Mucosa of descending colon (tissue), 3 donors: ENCODE measurements around the gene GCNT1. TPM values are rescaled to one million over a fixed set of nuclear protein-coding genes. Genes with fewer than 3 reads are reported as not detected.
A peak's percentile ranks its signal among the peaks of the same experiment; 100 is the strongest.

Source experiments
- ATAC-seq: fragments of 200-7000 bp; cut with Tn5 transposase; one replicate; pipeline ENCODE4 v1.9.1; 2020; ENCODE audit warnings: mild to moderate bottlenecking, moderate library complexity
- DNase-seq, 3 donors: peaks; one replicate each; pipeline ENCODE4 v3.0.0-alpha.2; 2020
- H3K36me3 ChIP-seq: fragments of 200-600 bp; one replicate; pipeline ENCODE4 v1.8.0; 2021; ENCODE audit warnings: low read depth, mild to moderate bottlenecking
- H3K4me1 ChIP-seq: fragments of 200-600 bp; one replicate; pipeline ENCODE4 v1.8.0; 2021; ENCODE audit warnings: low read depth, mild to moderate bottlenecking
- H3K4me3 ChIP-seq: fragments of 200-600 bp; one replicate; pipeline ENCODE4 v1.8.0; 2021; ENCODE audit warnings: mild to moderate bottlenecking
- H3K9me3 ChIP-seq: fragments of 200-600 bp; one replicate; pipeline ENCODE4 v1.8.0; 2021; ENCODE audit warnings: mild to moderate bottlenecking
- CTCF ChIP-seq: fragments of 200-600 bp; IDR thresholded peaks from one replicate; pipeline ENCODE4 v1.8.0; 2022; ENCODE audit warnings: antibody characterized with exemption, mild to moderate bottlenecking
- intact Hi-C, 2 donors: fragments of 100-400 bp; cut with DNase I in 1 of 2; cut with micrococcal nuclease in 1 of 2; formaldehyde crosslinking; loops; one replicate each; pipeline versions ENCODE4 v1.11.0 to v1.11.1; 2022; cut with DNase I, micrococcal nuclease
- total RNA-seq, 3 donors: library from RNA; stranded (reverse); fragmentation: NEBNext Ultra II Directional in 2 of 3; extraction: Animal tissue kit (Norgen Biotek cat#: 25700) in 2 of 3; gene quantifications; one replicate each; pipeline versions ENCODE4 v1.2.1 to v1.2.4, GENCODE V29; 2021 to 2023
- donor health status: DM: no; HTN: no; CAD: no; lungs with moderate emphysema.
- donor health status: DM: no; HTN: no; CAD: no.
- donor health status: DM: no; HTN: yes; CAD: no.

Gene GCNT1
- total RNA-seq, 3 donors from 2014 or later, result 16.4 to 38.1 (median 28.1) TPM

GRCh38 chr9:76537150-76537646 lies 78.2 kb downstream of the GCNT1 start:
- DNase-seq (peak in 2 of 3 donors; percentile 40), ATAC-seq (peak; percentile 40)
- no peak for TF ChIP-seq CTCF

GRCh38 chr9:76539180-76539579 lies 80.2 kb downstream of the GCNT1 start:
- no peaks in the 10 kb centered on the region for H3K36me3 ChIP-seq
- TF ChIP-seq CTCF, result no peak
- H3K9me3 ChIP-seq, result no peaks in the 10 kb centered on the region
- ATAC-seq, result peak; percentile 62
- intact Hi-C loops, result no loop called here
- H3K4me1 ChIP-seq, result no peaks in the 10 kb centered on the region
- DNase-seq, result no peak
- no peak overlapping the region for H3K4me3 ChIP-seq

More at GRCh38 chr9:76537150-76537646, 78.2 kb downstream of the GCNT1 start:
- Histone ChIP-seq H3K4me3 (no peak overlapping the region), H3K4me1 (no peaks in the 10 kb centered on the region), H3K9me3 (no peaks in the 10 kb centered on the region), H3K36me3 (no peaks in the 10 kb centered on the region)
- intact Hi-C loops, result no loop called here

- no peak overlapping the region for H3K4me3 ChIP-seq
- H3K36me3 ChIP-seq, result no peaks in the 10 kb centered on the region
- no peaks in the 10 kb centered on the region for H3K9me3 ChIP-seq
- ATAC-seq (no peak), DNase-seq (no peak)
- H3K4me1 ChIP-seq, result peaks cover 9% of the 10 kb centered on the region
- intact Hi-C loops, result no loop called here
- TF ChIP-seq CTCF, result no peak
Measured at GRCh38 chr9:76542360-76542759, 83.4 kb downstream of the GCNT1 start.

- intact Hi-C loops, result no loop called here
- no peaks in the 10 kb centered on the region for H3K36me3 ChIP-seq
- ATAC-seq (peak; percentile 94), DNase-seq (peak in 1 of 3 donors; percentile 56)
- H3K4me1 ChIP-seq, result peaks cover 9% of the 10 kb centered on the region
- no peak for TF ChIP-seq CTCF
- H3K4me3 ChIP-seq, result no peak overlapping the region
- H3K9me3 ChIP-seq, result no peaks in the 10 kb centered on the region
Measured at GRCh38 chr9:76545191-76545590, 86.2 kb downstream of the GCNT1 start.

- H3K4me3 ChIP-seq, result no peak overlapping the region
- ATAC-seq (no peak), DNase-seq (no peak)
- H3K9me3 ChIP-seq, result no peaks in the 10 kb centered on the region
- TF ChIP-seq CTCF, result no peak
- no peaks in the 10 kb centered on the region for H3K4me1 ChIP-seq
- intact Hi-C loops, result no loop called here
- no peaks in the 10 kb centered on the region for H3K36me3 ChIP-seq
Measured at GRCh38 chr9:76552181-76552580, 93.2 kb downstream of the GCNT1 start.
